Large intestine (tissue), 3 donors: ENCODE data around the gene C1orf210. TPM values are rescaled to one million over a fixed set of nuclear protein-coding genes. Genes with fewer than 3 reads are reported as not detected.

ENCODE experiments used
- DNase-seq, 2 donors: peaks; one replicate each; pipeline versions ENCODE4 v3.0.0 to v3.0.0-alpha.2; 2013
- H3K27ac ChIP-seq: one replicate; pipeline ENCODE4 v1.5.1; 2013; ENCODE audit warnings: low read length
- H3K27me3 ChIP-seq: 2 replicates; pipeline ENCODE4 v1.6.1; 2013; ENCODE audit warnings: low read length; ENCODE audit not compliant: control insufficient read depth, insufficient read depth
- H3K36me3 ChIP-seq: 2 replicates; pipeline ENCODE4 v1.6.1; 2013; ENCODE audit warnings: low read length; ENCODE audit not compliant: control insufficient read depth, insufficient read depth
- H3K4me1 ChIP-seq: one replicate; pipeline ENCODE4 v1.6.1; 2013; ENCODE audit warnings: low read length; ENCODE audit not compliant: control insufficient read depth, insufficient read depth
- H3K4me3 ChIP-seq: one replicate; pipeline ENCODE4 v1.5.1; 2013; ENCODE audit warnings: low read length
- H3K9me3 ChIP-seq: one replicate; pipeline ENCODE4 v1.6.1; 2013; ENCODE audit warnings: mild to moderate bottlenecking, low read depth, low read length, moderate library complexity; ENCODE audit not compliant: control insufficient read depth
- WGBS: methylation state at CpG from one replicate; pipeline ENCODE4 v1.1.5; 2013; ENCODE audit warnings: low lambda C conversion rate; ENCODE audit not compliant: insufficient coverage; 5-methylcytosine and 5-hydroxymethylcytosine counted together
- polyA plus RNA-seq: library from polyadenylated mRNA; unstranded; fragments of 120-200 nt; gene quantifications from one replicate; pipeline ENCODE4 v1.2.1, GENCODE V29; 2013

C1orf210 gene
- polyA plus RNA-seq, 1 donor = 46.2 TPM

- no CpG with 5 or more reads among the region's 7 CpGs for WGBS
- Histone ChIP-seq H3K27ac (no peak overlapping the region), H3K9me3 (no peaks in the 10 kb centered on the region), H3K4me1 (peaks cover 7% of the 10 kb centered on the region), H3K36me3 (no peaks in the 10 kb centered on the region), H3K27me3 (no peaks in the 10 kb centered on the region), H3K4me3 (no peak overlapping the region)
- DNase-seq = no peak
Observed at GRCh38 chr1:43293896-43294760, 8.7 kb upstream of the C1orf210 start.

- Histone ChIP-seq H3K4me3 (no peak overlapping the region), H3K27ac (no peak overlapping the region)
- WGBS = no CpG with 5 or more reads among the region's 2 CpGs
Observed at GRCh38 chr1:43293176-43293575, 7.8 kb upstream of the C1orf210 start.

GRCh38 chr1:43292679-43293078 lies 7.3 kb upstream of the C1orf210 start:
- Histone ChIP-seq H3K9me3 (no peaks in the 10 kb centered on the region), H3K4me3 (no peak overlapping the region), H3K4me1 (peaks cover 12% of the 10 kb centered on the region), H3K27ac (no peak overlapping the region), H3K27me3 (no peaks in the 10 kb centered on the region), H3K36me3 (no peaks in the 10 kb centered on the region)
- DNase-seq = no peak
- WGBS = no CpG with 5 or more reads among the region's 5 CpGs

More at GRCh38 chr1:43293176-43293575, 7.8 kb upstream of the C1orf210 start:
- no peaks in the 10 kb centered on the region for H3K27me3 ChIP-seq
- no peaks in the 10 kb centered on the region for H3K9me3 ChIP-seq
- no peaks in the 10 kb centered on the region for H3K36me3 ChIP-seq
- no peak for DNase-seq
- H3K4me1 ChIP-seq = peaks cover 12% of the 10 kb centered on the region

- WGBS = no CpG with 5 or more reads among the region's 7 CpGs
- Histone ChIP-seq H3K36me3 (no peaks in the 10 kb centered on the region), H3K4me1 (peaks cover 12% of the 10 kb centered on the region), H3K9me3 (no peaks in the 10 kb centered on the region), H3K4me3 (no peak overlapping the region), H3K27ac (no peak overlapping the region), H3K27me3 (no peaks in the 10 kb centered on the region)
- no peak for DNase-seq
Observed at GRCh38 chr1:43292216-43292615, 6.8 kb upstream of the C1orf210 start.

- peak overlapping the region; percentile 11 for H3K27ac ChIP-seq
- WGBS = 93% methylated on average over 2 of the region's 12 CpGs
- no peaks in the 10 kb centered on the region for H3K36me3 ChIP-seq
- no peaks in the 10 kb centered on the region for H3K9me3 ChIP-seq
- DNase-seq = no peak
- peaks cover 24% of the 10 kb centered on the region for H3K4me1 ChIP-seq
- H3K27me3 ChIP-seq = no peaks in the 10 kb centered on the region
- no peak overlapping the region for H3K4me3 ChIP-seq
Observed at GRCh38 chr1:43288785-43289706, 3.7 kb upstream of the C1orf210 start.

GRCh38 chr1:43288058-43288784 lies 2.8 kb upstream of the C1orf210 start:
- peaks cover 32% of the 10 kb centered on the region for H3K4me1 ChIP-seq
- no peak overlapping the region for H3K27ac ChIP-seq
- no peak for DNase-seq
- WGBS = 60% methylated on average over 1 of the region's 9 CpGs
- no peaks in the 10 kb centered on the region for H3K9me3 ChIP-seq
- no peak overlapping the region for H3K4me3 ChIP-seq
- H3K27me3 ChIP-seq = no peaks in the 10 kb centered on the region
- no peaks in the 10 kb centered on the region for H3K36me3 ChIP-seq

GRCh38 chr1:43286533-43286932 lies 1.2 kb upstream of the C1orf210 start:
- H3K9me3 ChIP-seq = no peaks in the 10 kb centered on the region
- 80% methylated on average over 1 of the region's 5 CpGs for WGBS
- no peak overlapping the region for H3K4me3 ChIP-seq
- H3K36me3 ChIP-seq = peaks cover 9% of the 10 kb centered on the region
- H3K27me3 ChIP-seq = no peaks in the 10 kb centered on the region
- peaks cover 40% of the 10 kb centered on the region for H3K4me1 ChIP-seq
- peak overlapping the region; percentile 97 for H3K27ac ChIP-seq
- no peak for DNase-seq

- peak overlapping the region; percentile 97 for H3K27ac ChIP-seq
- no peaks in the 10 kb centered on the region for H3K27me3 ChIP-seq
- H3K9me3 ChIP-seq = no peaks in the 10 kb centered on the region
- peak; percentile 56 to 83 for DNase-seq
- no peak overlapping the region for H3K4me3 ChIP-seq
- WGBS = no CpG with 5 or more reads among the region's 11 CpGs
- H3K36me3 ChIP-seq = peaks cover 10% of the 10 kb centered on the region
- peaks cover 40% of the 10 kb centered on the region for H3K4me1 ChIP-seq
Observed at GRCh38 chr1:43286115-43286514, 734 bp upstream of the C1orf210 start.

- Histone ChIP-seq H3K9me3 (no peaks in the 10 kb centered on the region), H3K36me3 (peaks cover 23% of the 10 kb centered on the region), H3K4me3 (peak overlapping the region; percentile 62), H3K4me1 (peaks cover 40% of the 10 kb centered on the region), H3K27ac (peak overlapping the region; percentile 97), H3K27me3 (no peaks in the 10 kb centered on the region)
- WGBS = no CpG with 5 or more reads among the region's 12 CpGs
- DNase-seq = no peak
Observed at GRCh38 chr1:43284546-43285110, 753 bp downstream of the C1orf210 start.
